Endometrium (tissue), 2 donors: ENCODE data around the gene MAML3.

Source experiments
- FAIRE-seq: peaks from 2 replicates; lab custom pipeline; 2012; peaks lifted over from hg19 to GRCh38; lab: Jason Lieb, UNC
- donor health status: control.
- donor health status: control.

MAML3 gene

DNA sequence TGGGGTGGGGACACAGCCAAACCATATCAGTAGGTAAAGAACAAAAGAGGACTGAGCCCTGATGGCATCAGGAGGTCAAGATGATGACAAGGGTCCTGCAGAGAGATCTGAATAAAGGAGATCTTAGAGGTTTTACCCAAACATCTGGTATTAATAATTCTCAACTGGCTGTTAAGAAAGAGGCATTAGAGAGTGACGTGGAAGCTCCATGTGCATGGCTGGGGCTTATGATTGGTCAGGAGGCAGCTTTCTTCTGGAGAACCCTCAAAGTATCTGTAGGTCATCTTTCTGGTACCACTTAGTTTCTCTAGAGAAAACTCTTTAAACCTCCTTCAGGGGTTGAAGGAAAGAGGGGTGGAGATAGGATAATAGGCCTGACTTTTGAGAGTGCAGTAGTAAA, 469.6 kb downstream of the MAML3 start:
- FAIRE-seq, result no peak

DNA sequence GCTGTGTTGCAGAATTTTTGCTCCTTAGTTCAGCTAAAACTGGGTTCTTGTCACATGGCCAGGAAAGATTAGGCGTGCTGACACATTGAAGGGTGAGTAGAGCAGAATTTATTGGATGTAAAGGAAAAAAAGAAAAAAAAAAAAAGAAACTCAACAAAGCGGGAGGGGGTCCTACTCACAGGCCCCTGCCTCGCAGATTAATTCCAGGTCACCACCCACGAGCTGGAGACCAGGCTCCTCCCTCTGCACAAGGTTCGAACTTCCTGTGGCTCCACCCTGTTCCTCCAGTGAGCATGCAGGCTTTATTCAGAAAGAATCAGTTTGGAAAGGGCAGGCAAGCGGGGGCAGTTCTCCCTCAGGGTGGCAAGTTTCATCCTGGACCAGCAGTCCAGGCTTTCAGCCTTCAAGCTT, 471.2 kb downstream of the MAML3 start:
- no peak for FAIRE-seq

DNA sequence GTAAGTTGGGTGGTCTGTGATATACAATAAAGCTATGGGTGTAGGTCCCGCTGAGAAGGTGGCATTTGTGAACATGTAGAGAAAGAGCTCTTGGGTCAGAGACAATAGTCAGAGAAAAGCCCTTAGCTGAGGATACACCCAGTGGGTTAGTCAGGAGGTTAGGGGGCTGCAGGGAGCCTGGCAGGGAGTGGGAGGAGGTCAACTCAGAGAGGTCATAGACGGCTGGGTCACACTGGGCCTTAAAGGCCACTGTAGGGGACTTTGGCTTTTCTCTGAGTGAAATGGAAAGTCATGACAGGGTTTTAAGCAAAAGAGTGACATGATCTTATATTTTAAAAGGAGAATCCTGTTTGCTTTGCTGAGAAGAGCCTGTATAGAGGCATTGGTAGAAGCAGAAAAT, 471.7 kb downstream of the MAML3 start:
- FAIRE-seq, result no peak

DNA sequence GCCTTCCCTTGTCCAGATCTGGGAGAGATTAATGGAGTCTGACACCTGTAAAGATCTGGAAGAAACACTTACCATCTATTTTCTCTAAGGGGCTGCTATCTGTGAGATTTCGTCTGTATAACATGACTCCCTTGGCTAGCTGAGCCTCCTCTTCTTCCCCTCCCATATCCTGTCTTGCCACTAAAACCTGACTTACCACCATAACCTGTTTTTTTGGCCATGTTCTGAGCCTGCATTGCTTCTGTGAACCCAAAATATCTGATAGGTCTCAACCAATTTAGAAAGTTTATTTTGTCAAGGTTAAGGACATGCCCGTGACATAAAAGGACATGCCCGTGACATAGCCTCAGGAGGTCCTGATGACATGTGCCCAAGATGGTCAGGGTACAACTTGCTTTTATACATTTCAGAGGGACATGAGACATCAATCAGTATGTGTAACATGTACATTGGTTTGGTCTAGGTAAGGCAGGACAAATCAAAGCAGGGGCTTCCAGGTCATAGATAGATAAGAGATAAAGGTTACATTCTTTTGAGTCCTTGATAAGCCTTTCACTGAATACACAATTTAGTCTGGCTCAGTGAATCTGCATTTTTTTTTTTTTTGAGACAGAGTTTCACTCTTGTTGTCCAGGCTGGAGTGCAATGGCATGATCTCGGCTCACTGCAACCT, 476.9 kb downstream of the MAML3 start:
- no peak for FAIRE-seq

DNA sequence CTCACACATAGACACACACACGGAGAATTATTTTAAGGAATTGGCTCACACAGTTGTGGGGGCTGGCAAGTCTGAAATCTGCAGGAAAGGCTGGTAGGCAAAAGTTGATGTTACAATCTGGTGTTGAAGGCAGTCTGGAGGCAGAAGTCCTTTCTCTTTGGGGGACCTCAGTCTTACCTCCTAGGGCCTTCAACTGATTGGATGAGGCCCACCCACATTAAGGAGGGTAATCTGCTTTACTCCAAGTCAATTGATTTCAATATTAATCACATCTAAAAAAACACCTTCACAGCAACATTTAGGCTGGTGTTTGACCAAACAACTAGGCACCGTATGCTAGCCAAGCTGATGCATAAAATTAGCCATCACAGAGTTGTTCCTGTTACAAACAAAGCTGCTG, 477.6 kb downstream of the MAML3 start:
- no peak for FAIRE-seq

DNA sequence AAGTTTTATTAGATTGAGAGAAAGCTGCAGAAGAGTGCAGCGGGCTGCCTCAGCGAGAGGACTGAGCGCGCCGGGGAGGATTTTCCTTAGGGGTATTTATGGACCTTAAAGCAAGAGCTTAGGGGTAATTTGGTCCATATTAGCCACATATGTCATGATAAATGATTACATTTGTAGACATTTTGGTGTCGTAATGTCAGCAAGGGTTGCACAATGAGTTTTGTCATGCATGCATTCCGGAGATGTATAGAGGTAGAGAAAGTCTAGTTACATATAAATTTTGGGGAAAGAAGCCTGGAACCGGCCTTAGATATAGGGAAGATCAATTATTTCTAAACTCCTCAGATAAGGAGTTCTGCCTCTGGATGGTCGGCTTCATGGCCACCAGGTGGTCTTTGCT, 478.3 kb downstream of the MAML3 start:
- no peak for FAIRE-seq

DNA sequence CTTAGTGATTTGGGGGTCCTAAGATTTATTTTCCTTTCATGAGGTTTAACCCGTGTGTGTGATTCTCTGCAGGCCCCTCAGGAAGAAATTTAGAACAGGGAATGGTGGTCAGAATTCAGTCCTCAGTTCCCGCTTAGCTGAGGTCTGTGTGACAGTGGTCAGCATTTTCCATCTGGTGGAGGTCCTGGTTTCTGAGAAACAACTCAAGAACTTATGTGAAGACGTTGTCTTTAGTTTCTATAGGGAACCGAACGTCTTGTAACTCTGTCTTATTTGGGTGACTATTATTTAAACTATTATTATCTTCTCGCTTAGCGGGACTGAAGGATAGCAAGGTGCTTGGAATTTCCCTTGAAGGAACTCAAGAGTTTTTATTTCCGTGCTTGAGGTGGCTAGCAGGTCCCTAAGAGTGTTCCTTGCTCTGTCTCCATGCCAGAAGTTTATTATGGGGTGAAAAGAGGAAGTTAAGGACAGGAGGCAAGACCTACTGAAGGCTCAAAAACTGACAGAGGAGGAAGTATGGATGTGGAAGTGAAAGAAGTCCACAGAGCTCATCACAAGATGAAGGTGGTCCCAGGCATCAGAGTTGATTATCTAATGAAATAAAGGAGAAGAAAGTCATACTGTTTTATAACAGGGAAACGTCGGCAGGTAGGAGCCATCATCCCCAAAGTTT, 479.0 kb downstream of the MAML3 start:
- no peak for FAIRE-seq

DNA sequence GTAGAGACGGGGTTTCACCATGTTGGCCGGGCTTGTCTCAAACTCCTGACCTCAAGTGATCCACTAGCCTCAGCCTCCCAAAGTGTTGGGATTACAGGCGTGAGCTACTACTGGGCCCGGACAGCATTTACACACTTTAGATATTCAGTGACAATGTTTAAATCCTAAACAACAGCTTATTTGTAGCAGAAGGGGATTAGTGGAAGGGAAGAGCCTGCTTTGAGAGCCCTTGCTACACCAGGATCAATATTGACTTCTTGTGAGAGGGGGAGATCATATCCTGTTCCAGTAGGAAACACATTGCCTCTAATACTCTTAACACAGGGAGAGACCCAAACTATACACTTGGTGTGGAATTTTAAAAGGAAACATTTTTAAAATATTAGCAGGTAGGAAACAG, 481.3 kb downstream of the MAML3 start:
- no peak for FAIRE-seq

DNA sequence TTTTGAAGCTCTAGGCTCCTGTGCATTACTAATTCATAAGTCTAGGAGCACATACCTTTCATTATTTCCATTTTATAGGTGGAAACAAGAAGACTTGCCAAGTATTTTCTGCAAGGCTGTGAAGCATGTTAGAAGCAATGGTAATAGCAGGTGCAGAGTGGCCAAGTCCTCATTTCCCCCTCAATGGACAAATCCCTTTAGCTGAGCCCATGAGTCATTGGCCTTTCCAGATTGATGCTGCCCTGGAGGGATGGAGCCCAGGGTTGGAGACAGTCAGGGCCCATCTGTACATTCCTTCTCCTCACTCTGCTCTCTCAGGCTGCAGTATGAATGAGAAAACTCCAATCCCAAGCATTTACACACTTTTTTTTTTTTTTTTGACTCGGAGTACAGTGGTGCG, 481.8 kb downstream of the MAML3 start:
- FAIRE-seq, result no peak

DNA sequence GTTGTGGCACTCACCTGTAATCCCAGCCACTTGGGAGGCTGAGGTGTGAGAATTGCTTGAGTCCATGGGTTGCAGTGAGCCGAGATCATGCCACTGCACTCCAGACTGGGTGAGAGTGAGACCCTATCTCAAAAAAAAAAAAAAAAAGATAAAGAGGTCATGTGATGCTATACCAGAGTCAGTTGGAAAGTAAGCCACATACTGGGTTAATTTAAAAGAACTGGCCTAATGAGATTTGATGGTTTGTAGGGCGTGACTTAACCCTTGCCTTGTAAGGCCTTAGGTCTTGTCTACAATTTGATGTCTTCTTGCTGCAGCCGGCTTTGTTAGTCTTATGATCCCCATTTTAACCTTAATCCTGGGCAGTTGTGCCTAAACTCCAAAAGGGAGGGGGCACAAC, 483.2 kb downstream of the MAML3 start:
- FAIRE-seq, result no peak

DNA sequence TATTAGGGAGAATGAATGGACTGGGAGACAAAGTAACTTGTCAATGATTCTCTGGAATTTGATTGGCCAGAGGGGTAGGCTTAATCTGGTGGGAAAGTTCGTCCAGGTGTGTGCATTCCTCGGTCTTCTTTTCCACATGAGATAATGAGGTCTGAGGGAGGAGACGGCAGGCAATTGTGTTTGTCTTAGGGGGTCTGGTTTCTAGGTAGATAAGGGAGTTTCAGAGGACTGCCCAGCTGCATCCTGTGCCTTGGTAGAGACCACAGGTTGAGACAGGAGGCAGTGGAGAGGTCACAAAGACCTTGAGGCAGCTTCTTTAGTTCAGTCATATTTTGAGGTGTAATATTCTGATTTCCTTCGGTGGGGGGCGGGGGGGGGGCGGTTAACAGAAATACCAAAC, 484.1 kb downstream of the MAML3 start:
- no peak for FAIRE-seq

DNA sequence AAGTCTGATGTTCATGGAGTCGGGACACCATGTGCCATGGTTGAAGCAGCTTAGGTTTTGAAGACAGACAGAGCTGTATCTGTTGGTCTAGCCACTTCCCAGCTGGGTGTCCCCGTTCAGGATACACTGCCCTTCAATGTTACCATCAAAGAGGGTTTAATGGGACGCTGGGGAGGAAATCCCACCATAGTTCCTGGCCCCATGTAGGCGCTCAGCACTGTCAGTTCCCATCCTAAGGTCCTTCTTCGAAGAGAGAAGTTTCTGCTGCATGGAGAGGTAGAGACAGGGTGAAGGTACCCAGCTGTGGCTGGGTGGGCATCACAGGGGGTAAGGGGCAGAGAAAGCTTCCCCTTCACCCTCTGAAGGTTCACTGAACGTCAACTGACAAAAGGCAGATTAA, 484.6 kb downstream of the MAML3 start:
- FAIRE-seq, result no peak

DNA sequence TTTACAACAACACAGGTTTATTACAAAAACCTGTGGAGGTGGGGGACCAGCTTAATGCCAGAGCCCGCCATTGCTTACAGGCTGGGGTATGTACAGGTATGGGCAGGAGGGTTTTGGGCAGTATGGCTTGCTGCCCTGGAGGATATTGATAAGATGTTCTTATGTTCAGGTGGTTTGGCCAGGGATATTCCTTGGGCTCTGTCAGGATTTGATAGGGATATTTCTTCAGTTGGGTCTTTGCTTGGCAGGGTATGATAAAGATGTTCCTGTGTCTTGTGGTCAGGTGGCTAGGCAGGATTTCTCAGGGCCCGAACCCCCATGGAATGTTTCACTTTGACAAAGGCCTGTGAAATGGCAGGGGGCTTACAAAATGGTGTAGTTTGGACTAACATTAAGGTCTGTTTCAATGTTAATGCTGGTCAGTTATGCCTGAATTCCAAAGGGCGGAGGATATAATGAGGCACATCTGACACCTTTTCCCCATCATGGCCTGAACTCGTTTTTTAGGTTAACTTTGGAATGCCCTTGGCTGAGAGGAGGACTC, 485.3 kb downstream of the MAML3 start:
- FAIRE-seq, result no peak

DNA sequence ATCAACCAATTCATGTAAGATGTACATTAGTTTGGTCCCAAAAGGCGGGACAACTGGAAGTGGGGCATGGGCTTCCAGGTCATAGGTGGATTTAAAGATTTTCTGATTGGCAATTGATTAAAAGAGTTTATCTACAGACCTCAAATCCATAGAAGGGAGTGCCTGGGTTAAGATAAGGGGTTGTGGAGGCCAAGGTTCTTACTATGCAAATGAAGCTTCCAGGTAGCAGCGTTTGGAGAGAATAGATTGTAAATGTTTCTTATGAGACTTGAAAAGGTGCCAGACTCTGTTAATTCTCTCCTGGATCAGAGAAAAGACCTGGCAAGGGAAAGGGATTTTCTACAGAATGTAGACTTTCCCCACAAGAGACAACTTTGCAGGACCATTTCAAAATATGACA, 485.9 kb downstream of the MAML3 start:
- no peak for FAIRE-seq
